Trophoblast cell (in vitro differentiated cells and primary cell): ENCODE measurements around the gene CPED1.

Experiments
- DNase-seq, 2 donors: peaks; one replicate each; pipeline ENCODE4 v3.0.0-alpha.2; 2016
- H2AFZ ChIP-seq: 2 replicates; pipeline ENCODE4 v1.6.1; 2013; ENCODE audit warnings: low read length, moderate library complexity, mild to moderate bottlenecking; ENCODE audit not compliant: insufficient read depth, poor library complexity
- H2AK5ac ChIP-seq: 2 replicates; pipeline ENCODE4 v1.6.1; 2013; ENCODE audit warnings: mild to moderate bottlenecking, low read length
- H2BK120ac ChIP-seq: 2 replicates; pipeline ENCODE4 v1.6.1; 2013; ENCODE audit warnings: low read length, mild to moderate bottlenecking, moderate library complexity; ENCODE audit not compliant: insufficient read depth, poor library complexity
- H2BK12ac ChIP-seq: 2 replicates; pipeline ENCODE4 v1.6.1; 2013; ENCODE audit warnings: mild to moderate bottlenecking, low read length, moderate library complexity
- H2BK5ac ChIP-seq: 2 replicates; pipeline ENCODE4 v1.6.1; 2013; ENCODE audit warnings: low read length, low read depth, moderate library complexity, mild to moderate bottlenecking; ENCODE audit not compliant: poor library complexity
- H3K14ac ChIP-seq: 2 replicates; pipeline ENCODE4 v1.6.1; 2013; ENCODE audit warnings: mild to moderate bottlenecking, low read length
- H3K18ac ChIP-seq: 2 replicates; pipeline ENCODE4 v1.6.1; 2013; ENCODE audit warnings: mild to moderate bottlenecking, low read length
- H3K23ac ChIP-seq: 2 replicates; pipeline ENCODE4 v1.6.1; 2013; ENCODE audit warnings: low read length
- H3K27ac ChIP-seq: 2 replicates; pipeline ENCODE4 v1.5.1; 2013; ENCODE audit warnings: low read depth, mild to moderate bottlenecking, inconsistent platforms, low read length, moderate library complexity
- H3K27me3 ChIP-seq: 2 replicates; pipeline ENCODE4 v1.6.1; 2013; ENCODE audit warnings: inconsistent platforms, mild to moderate bottlenecking, low read length, moderate library complexity; ENCODE audit not compliant: insufficient read depth
- H3K36me3 ChIP-seq, 2 experiments: 1 replicate in 1 of 2; 2 replicates in 1 of 2; pipeline ENCODE4 v1.6.1; 2013; ENCODE audit warnings: low read length in 2 of 2, mild to moderate bottlenecking in 2 of 2, moderate library complexity in 1 of 2; ENCODE audit not compliant: insufficient read depth in 2 of 2, control insufficient read depth in 1 of 2
- H3K4ac ChIP-seq: 2 replicates; pipeline ENCODE4 v1.6.1; 2013; ENCODE audit warnings: low read depth, mild to moderate bottlenecking, low read length, moderate library complexity
- H3K4me1 ChIP-seq, 2 experiments: 1 replicate in 1 of 2; 2 replicates in 1 of 2; pipeline ENCODE4 v1.6.1; 2013; ENCODE audit warnings: low read length in 2 of 2, mild to moderate bottlenecking in 2 of 2, moderate library complexity in 1 of 2; ENCODE audit not compliant: insufficient read depth in 2 of 2, control insufficient read depth in 1 of 2
- H3K4me2 ChIP-seq: 2 replicates; pipeline ENCODE4 v1.6.1; 2013; ENCODE audit warnings: inconsistent platforms, mild to moderate bottlenecking, low read length, moderate library complexity
- H3K4me3 ChIP-seq: 2 replicates; pipeline ENCODE4 v1.5.1; 2013; ENCODE audit warnings: mild to moderate bottlenecking, low read depth, low read length, inconsistent platforms
- H3K79me1 ChIP-seq: one replicate; pipeline ENCODE4 v1.6.1; 2013; ENCODE audit warnings: low read length
- H3K79me2 ChIP-seq: 2 replicates; pipeline ENCODE4 v1.6.1; 2013; ENCODE audit warnings: low read length, mild to moderate bottlenecking; ENCODE audit not compliant: control insufficient read depth, insufficient read depth, poor library complexity
- H3K9ac ChIP-seq: 2 replicates; pipeline ENCODE4 v1.6.1; 2013; ENCODE audit warnings: mild to moderate bottlenecking, low read length
- H3K9me3 ChIP-seq: 2 replicates; pipeline ENCODE4 v1.6.1; 2013; ENCODE audit warnings: low read depth, mild to moderate bottlenecking, control low read depth, inconsistent platforms, low read length; ENCODE audit not compliant: insufficient read depth
- H4K12ac ChIP-seq: 2 replicates; pipeline ENCODE4 v1.6.1; 2013; ENCODE audit warnings: low read depth, mild to moderate bottlenecking, low read length, moderate library complexity
- H4K8ac ChIP-seq: 2 replicates; pipeline ENCODE4 v1.6.1; 2013; ENCODE audit warnings: low read depth, mild to moderate bottlenecking, low read length, moderate library complexity
- H4K91ac ChIP-seq: one replicate; pipeline ENCODE4 v1.6.1; 2013; ENCODE audit warnings: low read depth, mild to moderate bottlenecking, low read length, moderate library complexity
- WGBS: extraction: QIAGEN DNeasy Blood & Tissue Kit; methylation state at CpG from one replicate; pipeline ENCODE4 v1.1.7; 2013; ENCODE audit warnings: missing lambda C conversion rate; ENCODE audit not compliant: insufficient read length, insufficient coverage; ENCODE audit errors: extremely low coverage; 5-methylcytosine and 5-hydroxymethylcytosine counted together

The CPED1 gene

GRCh38 chr7:121187676-121188075 lies 199.2 kb downstream of the CPED1 start:
- H4K91ac ChIP-seq = no peak overlapping the region
- H3K4ac ChIP-seq = no peak overlapping the region
- H3K79me2 ChIP-seq = no peaks in the 10 kb centered on the region
- H3K18ac ChIP-seq = no peak overlapping the region
- no peak overlapping the region for H4K8ac ChIP-seq
- no peak overlapping the region for H2BK5ac ChIP-seq
- H3K9me3 ChIP-seq = no peaks in the 10 kb centered on the region
- no peak overlapping the region for H2BK12ac ChIP-seq
- no peak overlapping the region for H3K14ac ChIP-seq
- no peak overlapping the region for H3K9ac ChIP-seq
- no peak overlapping the region for H3K23ac ChIP-seq
- no peaks in the 10 kb centered on the region for H3K4me1 ChIP-seq
- H2BK120ac ChIP-seq = no peak overlapping the region
- no peak for DNase-seq
- H2AK5ac ChIP-seq = no peak overlapping the region
- H4K12ac ChIP-seq = no peak overlapping the region
- H2AFZ ChIP-seq = no peak overlapping the region
- no peak overlapping the region for H3K4me3 ChIP-seq
- H3K79me1 ChIP-seq = no peaks in the 10 kb centered on the region
- no peak overlapping the region for H3K27ac ChIP-seq
- H3K27me3 ChIP-seq = no peaks in the 10 kb centered on the region
- H3K36me3 ChIP-seq = no peaks in the 10 kb centered on the region
- H3K4me2 ChIP-seq = no peak overlapping the region

DNA sequence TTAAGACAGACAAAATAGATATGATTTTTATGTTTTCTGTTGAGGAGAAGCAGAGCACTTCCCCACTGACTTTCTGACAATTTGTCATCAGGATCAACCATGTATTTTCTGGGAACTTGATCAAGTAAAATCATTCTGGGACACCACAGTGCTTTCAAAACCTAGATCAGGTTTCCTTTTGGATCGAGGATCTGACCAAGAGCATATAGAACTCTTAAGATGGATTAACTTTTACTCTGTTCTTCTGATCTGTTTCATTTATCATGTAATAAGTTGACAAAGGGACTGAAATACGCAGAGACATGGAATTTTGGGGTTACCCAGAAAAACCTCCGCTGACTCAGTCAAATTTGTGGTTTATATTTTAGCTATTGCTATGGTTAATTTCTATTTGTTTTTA lies 204.3 kb downstream of the CPED1 start:
- Histone ChIP-seq H2AFZ (no peak overlapping the region), H3K9me3 (no peaks in the 10 kb centered on the region), H2BK120ac (no peak overlapping the region), H3K9ac (no peak overlapping the region), H3K4me2 (no peak overlapping the region), H3K4me1 (peaks cover 0 to 2% of the 10 kb centered on the region in 2 experiments), H2BK5ac (no peak overlapping the region), H3K36me3 (no peaks in the 10 kb centered on the region), H3K14ac (no peak overlapping the region), H3K18ac (no peak overlapping the region), H3K79me2 (no peaks in the 10 kb centered on the region), H3K79me1 (no peaks in the 10 kb centered on the region), H3K23ac (no peak overlapping the region), H2AK5ac (no peak overlapping the region), H4K12ac (no peak overlapping the region), H3K4me3 (no peak overlapping the region), H3K4ac (no peak overlapping the region), H3K27me3 (no peaks in the 10 kb centered on the region), H3K27ac (no peak overlapping the region), H2BK12ac (no peak overlapping the region), H4K91ac (no peak overlapping the region), H4K8ac (no peak overlapping the region)
- DNase-seq = no peak
- no CpG with 5 or more reads among the region's 3 CpGs for WGBS

DNA sequence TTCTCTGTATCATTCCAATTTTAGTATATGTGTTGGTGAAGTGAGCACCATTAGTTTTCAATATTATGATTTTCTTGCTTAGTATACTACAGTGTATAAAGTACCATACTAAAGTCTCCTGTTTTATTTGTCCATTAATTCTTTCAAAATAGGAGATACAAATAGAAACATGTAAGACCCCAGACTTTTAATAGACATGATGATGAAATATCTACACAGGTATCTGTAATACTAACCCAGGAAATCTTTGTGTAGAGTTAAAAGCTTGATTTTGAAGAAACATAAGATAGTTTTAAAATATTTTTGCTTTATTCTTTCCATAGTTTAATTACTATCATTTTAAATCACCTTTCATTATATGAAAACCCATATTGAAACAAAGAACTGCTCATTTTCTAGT lies 206.5 kb downstream of the CPED1 start:
- H3K4me2 ChIP-seq = no peak overlapping the region
- H4K12ac ChIP-seq = no peak overlapping the region
- H3K36me3 ChIP-seq = no peaks in the 10 kb centered on the region
- no peaks in the 10 kb centered on the region for H3K79me1 ChIP-seq
- no peak overlapping the region for H3K14ac ChIP-seq
- no peak overlapping the region for H2BK120ac ChIP-seq
- no peak overlapping the region for H2AFZ ChIP-seq
- no peak for DNase-seq
- no peak overlapping the region for H2BK12ac ChIP-seq
- H3K4me3 ChIP-seq = no peak overlapping the region
- H3K27ac ChIP-seq = no peak overlapping the region
- H2AK5ac ChIP-seq = no peak overlapping the region
- no peak overlapping the region for H3K18ac ChIP-seq
- no peak overlapping the region for H2BK5ac ChIP-seq
- no peak overlapping the region for H3K4ac ChIP-seq
- no peak overlapping the region for H3K23ac ChIP-seq
- H3K9ac ChIP-seq = no peak overlapping the region
- H3K4me1 ChIP-seq = peaks cover 0 to 2% of the 10 kb centered on the region in 2 experiments
- H4K91ac ChIP-seq = no peak overlapping the region
- H3K9me3 ChIP-seq = no peaks in the 10 kb centered on the region
- H3K27me3 ChIP-seq = no peaks in the 10 kb centered on the region
- no peak overlapping the region for H4K8ac ChIP-seq
- no peaks in the 10 kb centered on the region for H3K79me2 ChIP-seq

- no peak overlapping the region for H3K4me2 ChIP-seq
- peaks cover 0 to 2% of the 10 kb centered on the region in 2 experiments for H3K4me1 ChIP-seq
- no peak overlapping the region for H2BK5ac ChIP-seq
- peak overlapping the region; percentile 17 for H3K27ac ChIP-seq
- H2BK120ac ChIP-seq = peak overlapping the region; percentile 33
- no peak overlapping the region for H4K8ac ChIP-seq
- no peak overlapping the region for H3K9ac ChIP-seq
- H3K4me3 ChIP-seq = no peak overlapping the region
- H4K91ac ChIP-seq = no peak overlapping the region
- H3K36me3 ChIP-seq = no peaks in the 10 kb centered on the region
- H4K12ac ChIP-seq = no peak overlapping the region
- no peak overlapping the region for H3K18ac ChIP-seq
- no peak overlapping the region for H2BK12ac ChIP-seq
- H3K9me3 ChIP-seq = no peaks in the 10 kb centered on the region
- no CpG with 5 or more reads among the region's 3 CpGs for WGBS
- no peaks in the 10 kb centered on the region for H3K27me3 ChIP-seq
- peak overlapping the region; percentile 17 for H2AFZ ChIP-seq
- peak; percentile 62 to 86 for DNase-seq
- no peaks in the 10 kb centered on the region for H3K79me1 ChIP-seq
- no peak overlapping the region for H3K4ac ChIP-seq
- no peak overlapping the region for H2AK5ac ChIP-seq
- H3K79me2 ChIP-seq = no peaks in the 10 kb centered on the region
- H3K14ac ChIP-seq = no peak overlapping the region
- no peak overlapping the region for H3K23ac ChIP-seq
Observed at GRCh38 chr7:121195874-121196273, 207.4 kb downstream of the CPED1 start.

DNA sequence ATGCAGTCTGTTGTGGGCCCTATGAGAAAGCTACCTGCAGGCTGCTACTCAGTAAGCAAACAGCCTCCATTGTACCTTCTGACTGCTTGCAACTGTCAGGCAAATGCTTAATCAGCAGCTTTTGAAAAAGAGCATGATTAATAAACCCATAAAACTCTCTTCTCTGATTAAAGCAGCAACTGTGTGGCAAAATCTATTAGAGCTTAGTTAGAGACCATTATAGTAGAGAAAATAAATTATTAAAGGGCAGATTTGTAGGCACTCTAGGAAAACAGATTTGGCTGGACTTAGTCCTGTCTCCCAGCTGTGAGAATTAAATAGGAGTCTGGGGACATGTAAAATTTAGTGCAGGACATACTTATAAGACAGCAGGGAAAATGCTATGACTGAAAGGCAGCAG lies 207.8 kb downstream of the CPED1 start:
- Histone ChIP-seq H3K9ac (no peak overlapping the region), H3K18ac (no peak overlapping the region), H3K4me2 (no peak overlapping the region), H3K14ac (no peak overlapping the region), H2BK5ac (no peak overlapping the region), H3K27me3 (no peaks in the 10 kb centered on the region), H2BK120ac (no peak overlapping the region), H3K9me3 (no peaks in the 10 kb centered on the region), H3K4me3 (no peak overlapping the region), H3K4ac (no peak overlapping the region), H3K23ac (no peak overlapping the region), H4K12ac (no peak overlapping the region), H3K79me1 (no peaks in the 10 kb centered on the region), H3K27ac (no peak overlapping the region), H2AK5ac (no peak overlapping the region), H2AFZ (peak overlapping the region; percentile 17), H2BK12ac (no peak overlapping the region), H4K91ac (no peak overlapping the region), H4K8ac (no peak overlapping the region), H3K4me1 (peaks cover 0 to 2% of the 10 kb centered on the region in 2 experiments), H3K36me3 (no peaks in the 10 kb centered on the region), H3K79me2 (no peaks in the 10 kb centered on the region)
- no peak for DNase-seq
